PC-3 (cell line): ENCODE data around the gene SLC9B2. TPM values are rescaled to one million over a fixed set of nuclear protein-coding genes. Genes with fewer than 3 reads are reported as not detected.

Experiments used
- ATAC-seq: fragments of 200-7000 bp; cut with Tn5 transposase; 2 replicates; pipeline ENCODE4 v1.9.1; 2020; ENCODE audit warnings: mild to moderate bottlenecking, moderate library complexity
- BruUV-seq: library from RNA; stranded (reverse); fragments of 400-500 nt; replicated peaks from 2 replicates; lab custom pipeline; 2021; lab: Mats Ljungman, UMichigan
- CTCF ChIA-PET: fragments of 300-600 bp; sonication (Branson Sonifier 250); formaldehyde crosslinking; loops from one replicate; lab custom pipeline; 2022; ENCODE audit warnings: antibody characterized with exemption; lab: Charles Lee
- POLR2A ChIA-PET: fragments of 300-600 bp; sonication (Branson Sonifier 250); formaldehyde crosslinking; loops from one replicate; lab custom pipeline; 2022; ENCODE audit warnings: antibody characterized with exemption; ENCODE audit not compliant: unreplicated experiment; lab: Charles Lee
- DNase-seq: peaks from one replicate; pipeline ENCODE4 v3.0.0-alpha.2; 2015
- H2AFZ ChIP-seq: fragments of 300-600 bp; sonication (generic); 2 replicates; pipeline ENCODE4 v1.6.0; 2016; ENCODE audit warnings: antibody characterized with exemption, low read length
- H3F3A ChIP-seq: fragments of 300-600 bp; sonication (generic); one replicate; pipeline ENCODE4 v1.6.0; 2017; ENCODE audit warnings: antibody characterized with exemption, low read length, control low read depth, mild to moderate bottlenecking; ENCODE audit not compliant: unreplicated experiment
- H3K27ac ChIP-seq: fragments of 300-600 bp; sonication (generic); 2 replicates; pipeline ENCODE4 v1.5.1; 2016; ENCODE audit warnings: mild to moderate bottlenecking, low read length
- H3K27me3 ChIP-seq: fragments of 300-600 bp; sonication (generic); 2 replicates; pipeline ENCODE4 v1.6.1; 2016; ENCODE audit warnings: low read length, mixed read lengths
- H3K36me3 ChIP-seq: fragments of 300-600 bp; sonication (generic); 2 replicates; pipeline ENCODE4 v1.6.1; 2016; ENCODE audit warnings: low read depth, mixed run types, low read length, mixed read lengths
- H3K4me1 ChIP-seq: fragments of 300-600 bp; sonication (generic); 2 replicates; pipeline ENCODE4 v1.5.1; 2016; ENCODE audit warnings: low read length; ENCODE audit not compliant: insufficient read depth
- H3K4me2 ChIP-seq: fragments of 300-600 bp; sonication (generic); 2 replicates; pipeline ENCODE4 v1.6.0; 2016; ENCODE audit warnings: low read length
- H3K4me3 ChIP-seq: fragments of 300-600 bp; sonication (generic); 2 replicates; pipeline ENCODE4 v1.5.1; 2016; ENCODE audit warnings: mild to moderate bottlenecking, low read length, mixed read lengths
- H3K79me2 ChIP-seq: fragments of 300-600 bp; sonication (generic); 2 replicates; pipeline ENCODE4 v1.6.1; 2017; ENCODE audit warnings: low read length, mixed read lengths
- H3K9ac ChIP-seq: fragments of 300-600 bp; sonication (generic); 2 replicates; pipeline ENCODE4 v1.6.0; 2016; ENCODE audit warnings: mild to moderate bottlenecking, low read length
- H3K9me2 ChIP-seq: fragments of 300-600 bp; sonication (generic); replicated peaks from 2 replicates; pipeline ENCODE4 v1.6.1; 2016; ENCODE audit warnings: mixed run types, low read length, mixed read lengths
- H3K9me3 ChIP-seq: fragments of 300-600 bp; sonication (generic); 2 replicates; pipeline ENCODE4 v1.6.1; 2016; ENCODE audit warnings: low read length, mixed read lengths
- H4K20me1 ChIP-seq: fragments of 300-600 bp; sonication (generic); 2 replicates; pipeline ENCODE4 v1.6.1; 2016; ENCODE audit warnings: low read length, mixed read lengths
- EZH2 ChIP-seq: fragments of 300-600 bp; sonication (generic); IDR thresholded peaks from one replicate; pipeline ENCODE4 v1.6.1; 2017; ENCODE audit warnings: antibody characterized with exemption, mild to moderate bottlenecking, low read length; ENCODE audit not compliant: unreplicated experiment
- EZH2phosphoT487 ChIP-seq: fragments of 300-600 bp; sonication (generic); IDR thresholded peaks from 2 replicates; pipeline ENCODE4 v1.6.1; 2018; ENCODE audit warnings: mild to moderate bottlenecking, antibody characterized with exemption, low read length, borderline replicate concordance
- intact Hi-C: fragments of 100-400 bp; cut with micrococcal nuclease; formaldehyde crosslinking; loops from 2 replicates; pipeline ENCODE4 v1.9.0; 2023
- total RNA-seq: library from RNA; depleted of rRNA; stranded (reverse); fragments of >200 nt; gene quantifications from 2 replicates; pipeline ENCODE4 v1.2.3, GENCODE V29; 2014
- TF ChIP-seq, protein P1 (sequence below): fragments of 300-600 bp; sonication (generic); conservative IDR thresholded peaks from 2 replicates; pipeline ENCODE4 v1.5.1; 2017; ENCODE audit warnings: antibody characterized with exemption, low read depth, mild to moderate bottlenecking, low read length

Gene SLC9B2
- total RNA-seq, 1 experiment from 2014 or later = 13.6 TPM

DNA sequence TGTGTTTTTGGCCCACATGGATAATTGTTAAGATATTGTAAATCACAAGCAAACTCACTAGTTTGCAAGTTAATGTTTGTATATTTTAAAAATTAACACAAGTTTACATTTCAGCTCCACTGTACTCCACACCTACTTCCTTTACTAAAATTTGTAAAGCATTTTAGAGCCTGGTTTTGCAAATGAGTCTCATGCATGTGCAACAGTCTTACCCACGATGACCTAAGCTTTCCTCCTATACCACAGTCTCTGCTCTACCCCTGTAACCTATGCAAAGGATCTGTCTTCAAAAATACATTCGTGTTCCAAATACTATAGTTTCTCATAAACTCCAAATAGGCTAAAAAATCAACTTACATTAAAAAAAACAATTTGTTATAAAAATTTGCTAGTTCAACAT lies 12.9 kb upstream of the SLC9B2 start:
- H3K4me2 ChIP-seq = no peak overlapping the region
- no TSS peak for BruUV-seq
- H3K27me3 ChIP-seq = no peaks in the 10 kb centered on the region
- POLR2A ChIA-PET = no interaction called here
- no peaks in the 10 kb centered on the region for H3K4me1 ChIP-seq
- H4K20me1 ChIP-seq = no peaks in the 10 kb centered on the region
- no peaks in the 10 kb centered on the region for H3F3A ChIP-seq
- no peak overlapping the region for H2AFZ ChIP-seq
- CTCF ChIA-PET = no interaction called here
- H3K79me2 ChIP-seq = no peaks in the 10 kb centered on the region
- no peak overlapping the region for H3K4me3 ChIP-seq
- H3K27ac ChIP-seq = no peak overlapping the region
- H3K9me3 ChIP-seq = no peaks in the 10 kb centered on the region
- no peak overlapping the region for H3K9ac ChIP-seq
- H3K9me2 ChIP-seq = no peaks in the 10 kb centered on the region
- intact Hi-C loops = no loop called here
- ATAC-seq (no peak), DNase-seq (no peak)
- no peaks in the 10 kb centered on the region for H3K36me3 ChIP-seq
- TF ChIP-seq, protein P1, sequence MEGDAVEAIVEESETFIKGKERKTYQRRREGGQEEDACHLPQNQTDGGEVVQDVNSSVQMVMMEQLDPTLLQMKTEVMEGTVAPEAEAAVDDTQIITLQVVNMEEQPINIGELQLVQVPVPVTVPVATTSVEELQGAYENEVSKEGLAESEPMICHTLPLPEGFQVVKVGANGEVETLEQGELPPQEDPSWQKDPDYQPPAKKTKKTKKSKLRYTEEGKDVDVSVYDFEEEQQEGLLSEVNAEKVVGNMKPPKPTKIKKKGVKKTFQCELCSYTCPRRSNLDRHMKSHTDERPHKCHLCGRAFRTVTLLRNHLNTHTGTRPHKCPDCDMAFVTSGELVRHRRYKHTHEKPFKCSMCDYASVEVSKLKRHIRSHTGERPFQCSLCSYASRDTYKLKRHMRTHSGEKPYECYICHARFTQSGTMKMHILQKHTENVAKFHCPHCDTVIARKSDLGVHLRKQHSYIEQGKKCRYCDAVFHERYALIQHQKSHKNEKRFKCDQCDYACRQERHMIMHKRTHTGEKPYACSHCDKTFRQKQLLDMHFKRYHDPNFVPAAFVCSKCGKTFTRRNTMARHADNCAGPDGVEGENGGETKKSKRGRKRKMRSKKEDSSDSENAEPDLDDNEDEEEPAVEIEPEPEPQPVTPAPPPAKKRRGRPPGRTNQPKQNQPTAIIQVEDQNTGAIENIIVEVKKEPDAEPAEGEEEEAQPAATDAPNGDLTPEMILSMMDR = no peak
- no peak for TF ChIP-seq EZH2phosphoT487
- TF ChIP-seq EZH2 = no peak

DNA sequence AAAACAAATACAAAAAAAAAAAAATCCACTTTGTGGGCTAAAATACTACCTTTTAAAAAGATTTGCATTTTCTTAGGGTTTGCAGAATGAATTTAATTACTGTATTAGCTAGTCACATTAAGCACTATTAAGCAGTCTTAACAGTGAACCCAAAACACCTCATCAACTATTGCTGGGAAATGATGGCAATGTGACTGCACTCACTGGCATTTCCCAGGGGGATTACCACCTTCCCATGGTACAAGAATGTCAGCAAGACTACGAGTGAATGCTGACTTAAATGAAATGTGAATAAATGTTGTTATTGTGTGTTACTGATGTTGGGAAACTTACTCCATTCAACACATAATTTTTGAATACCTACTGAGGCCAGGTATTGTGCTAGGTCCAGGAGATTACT lies 10.0 kb upstream of the SLC9B2 start:
- intact Hi-C loops = no loop called here
- Histone ChIP-seq H3K9ac (no peak overlapping the region), H3K4me3 (no peak overlapping the region), H3K36me3 (no peaks in the 10 kb centered on the region), H2AFZ (no peak overlapping the region), H3K9me2 (no peaks in the 10 kb centered on the region), H3K9me3 (no peaks in the 10 kb centered on the region), H3K27me3 (no peaks in the 10 kb centered on the region), H3K4me2 (no peak overlapping the region), H3K4me1 (no peaks in the 10 kb centered on the region), H4K20me1 (no peaks in the 10 kb centered on the region), H3K27ac (no peak overlapping the region), H3K79me2 (no peaks in the 10 kb centered on the region), H3F3A (no peaks in the 10 kb centered on the region)
- CTCF ChIA-PET = no interaction called here
- DNase-seq (no peak), ATAC-seq (no peak)
- POLR2A ChIA-PET = no interaction called here
- BruUV-seq = no TSS peak
- TF ChIP-seq, protein P1 = no peak

DNA sequence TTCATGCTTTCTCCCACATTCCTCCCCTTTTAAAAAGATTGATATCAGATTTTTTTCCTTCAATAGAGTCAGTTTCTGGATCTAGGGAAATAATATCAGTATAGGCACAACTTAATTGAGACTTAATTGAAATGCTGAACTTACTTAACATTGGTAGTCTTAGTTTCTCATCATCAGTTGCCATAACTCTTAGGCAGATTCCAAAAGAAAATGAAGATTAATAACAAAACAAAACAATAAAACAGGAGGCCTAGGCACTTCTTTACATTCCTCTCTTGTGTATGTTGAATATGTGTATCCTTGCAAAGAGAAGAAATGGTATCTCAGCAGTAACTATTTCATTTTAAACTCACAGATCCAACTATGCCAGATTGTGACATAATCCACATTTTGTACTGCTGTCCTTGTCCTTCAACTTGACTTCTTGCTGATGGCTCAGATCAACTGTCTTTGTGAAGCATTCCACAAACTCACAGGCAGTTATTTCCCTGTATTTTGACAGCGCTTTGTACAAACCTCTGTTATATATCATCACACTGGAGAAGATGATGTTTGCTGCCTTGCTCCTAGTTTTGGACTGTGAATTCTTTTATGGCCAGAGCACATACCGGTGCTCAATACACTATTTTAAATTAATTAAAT lies 9.1 kb upstream of the SLC9B2 start:
- no peak overlapping the region for H3K9ac ChIP-seq
- DNase-seq = no peak
- no peak overlapping the region for H3K27ac ChIP-seq
- no peak overlapping the region for H3K4me3 ChIP-seq
- no peak for ATAC-seq
- intact Hi-C loops = no loop called here
- no peaks in the 10 kb centered on the region for H3K36me3 ChIP-seq
- H3K4me1 ChIP-seq = no peaks in the 10 kb centered on the region
- no peak overlapping the region for H2AFZ ChIP-seq
- H3K4me2 ChIP-seq = no peak overlapping the region
- H4K20me1 ChIP-seq = no peaks in the 10 kb centered on the region
- CTCF ChIA-PET = no interaction called here
- H3K9me3 ChIP-seq = no peaks in the 10 kb centered on the region
- no TSS peak for BruUV-seq
- no peaks in the 10 kb centered on the region for H3K27me3 ChIP-seq
- no peaks in the 10 kb centered on the region for H3K79me2 ChIP-seq
- TF ChIP-seq EZH2 = no peak
- TF ChIP-seq EZH2phosphoT487 = no peak
- TF ChIP-seq, protein P1 = no peak
- POLR2A ChIA-PET = no interaction called here
- no peaks in the 10 kb centered on the region for H3F3A ChIP-seq
- H3K9me2 ChIP-seq = no peaks in the 10 kb centered on the region
